Measurements from ENCODE around the gene NSRP1.

DNA sequence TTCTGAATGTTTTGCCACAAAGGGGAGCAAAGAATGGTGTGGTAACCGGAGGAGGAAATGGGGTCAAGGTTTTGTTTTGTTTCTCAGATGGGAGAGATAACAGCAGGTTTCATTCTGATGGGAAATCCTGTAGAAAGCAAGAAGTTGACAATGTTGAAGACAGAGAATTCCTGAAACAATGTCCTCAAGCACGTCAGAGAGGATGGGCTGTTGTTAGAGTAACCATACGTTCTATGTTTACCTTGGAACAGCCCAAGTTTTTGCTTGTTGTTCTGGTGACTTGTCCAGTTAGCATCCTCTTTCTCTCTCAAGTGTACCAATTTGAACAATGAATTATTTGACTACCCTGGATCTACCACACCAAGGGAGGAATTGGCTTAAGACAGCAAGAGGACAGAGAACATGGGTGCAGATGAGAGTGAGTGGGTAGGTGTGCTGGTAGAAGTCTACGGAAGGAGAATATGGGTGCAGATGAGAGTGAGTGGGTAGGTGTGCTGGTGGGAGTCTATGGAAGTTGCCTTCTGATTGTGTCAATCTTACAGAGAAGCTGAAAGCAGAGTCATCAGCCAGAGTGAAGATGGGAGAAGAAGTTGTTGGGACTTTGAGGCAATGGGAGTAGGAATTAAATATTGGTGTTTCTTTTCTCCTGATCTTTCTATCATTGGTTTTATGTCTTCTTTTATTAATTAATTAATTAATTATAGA lies 14.8 kb upstream of the NSRP1 start:
- TF ChIP-seq EZH2 (IDR thresholded peaks at IDR 0.05; ENCODE audit: low read length) (no peak), CTCF (optimal IDR thresholded peaks at IDR 0.05 in 1 of 3, IDR thresholded peaks at IDR 0.05 in 1 of 3, conservative IDR thresholded peaks at IDR 0.05 in 1 of 3; ENCODE audit: extremely low read depth in 1 of 3, insufficient read depth in 2 of 3, low read length in 3 of 3) (no peak)

All from keratinocyte (primary cell).